ENCODE results near the gene SNORC. TPM values are rescaled to one million over a fixed set of nuclear protein-coding genes. Genes with fewer than 3 reads are reported as not detected.
A peak's percentile ranks its signal among the peaks of the same experiment; 100 is the strongest.

SNORC gene
- total RNA-seq, result 10 to 100 TPM in 3 of 6 experiments, 1 to 10 TPM in 3; 2.0 to 14.5 (median 9.1) TPM
- long read RNA-seq, result 0 reads

DNA sequence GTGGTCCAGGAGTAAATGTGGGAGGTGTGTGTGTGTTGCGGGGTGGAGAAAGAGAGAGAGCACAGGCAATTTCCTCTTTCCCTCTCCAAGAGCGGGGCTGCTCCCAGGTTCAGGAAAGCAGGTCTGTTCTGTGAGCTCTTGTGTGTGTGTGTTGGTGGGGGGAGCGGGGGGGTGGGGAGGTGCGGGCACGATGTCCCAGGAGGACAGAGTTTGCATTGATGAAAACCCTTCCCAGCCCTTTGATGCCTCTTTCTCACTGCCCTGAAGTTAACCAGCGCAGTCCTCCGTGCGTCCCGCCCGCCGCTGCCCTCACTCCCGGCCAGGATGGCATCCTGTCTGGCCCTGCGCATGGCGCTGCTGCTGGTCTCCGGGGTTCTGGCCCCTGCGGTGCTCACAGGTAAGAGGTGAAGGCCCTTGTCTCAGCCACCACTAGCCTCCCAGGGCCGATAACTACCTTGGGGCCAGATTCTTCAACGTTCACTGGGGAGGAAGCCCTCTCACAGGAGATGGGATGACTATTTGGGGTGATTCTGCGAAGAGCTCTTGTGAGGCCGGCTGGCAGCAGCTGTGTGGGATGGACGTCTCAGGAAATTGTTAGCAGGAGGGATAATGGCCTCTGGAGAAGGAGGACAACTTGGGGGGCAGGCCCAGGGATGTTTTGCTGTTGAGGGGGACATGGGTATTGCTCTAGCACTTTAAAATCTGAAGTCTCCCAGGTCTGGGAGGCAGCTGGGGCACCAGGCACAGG is at the start of gene SNORC:
SNORC (plus strand) TSS at position 247 of the 748 bp plus-strand sequence; CDS start at position 325, 78 bp downstream.
- Histone ChIP-seq H3K27ac (no peak within 1 kb of the TSS), H3K27me3 (no peaks in the 10 kb centered on the region), H3K9me3 (no peaks in the 10 kb centered on the region), H3K36me3 (no peaks in the 10 kb centered on the region), H3K4me1 (peaks cover 0 to 22% (median 7%) of the 10 kb centered on the region in 4 donors), H3K4me3 (no peak within 1 kb of the TSS)
- DNase-seq (peak in 1 of 3 donors; percentile 34), ATAC-seq (no peak)
- 100% methylated on average over 1 of the region's 21 CpGs for WGBS (ENCODE audit: insufficient coverage, low coverage, low lambda C conversion rate, missing lambda C conversion rate)
- TF ChIP-seq POLR2A (IDR thresholded peaks at IDR 0.05), result no peak
- TF ChIP-seq CTCF (IDR thresholded peaks at IDR 0.05), result no peak
- intact Hi-C loops (cut with DNase I), result no loop called here

DNA sequence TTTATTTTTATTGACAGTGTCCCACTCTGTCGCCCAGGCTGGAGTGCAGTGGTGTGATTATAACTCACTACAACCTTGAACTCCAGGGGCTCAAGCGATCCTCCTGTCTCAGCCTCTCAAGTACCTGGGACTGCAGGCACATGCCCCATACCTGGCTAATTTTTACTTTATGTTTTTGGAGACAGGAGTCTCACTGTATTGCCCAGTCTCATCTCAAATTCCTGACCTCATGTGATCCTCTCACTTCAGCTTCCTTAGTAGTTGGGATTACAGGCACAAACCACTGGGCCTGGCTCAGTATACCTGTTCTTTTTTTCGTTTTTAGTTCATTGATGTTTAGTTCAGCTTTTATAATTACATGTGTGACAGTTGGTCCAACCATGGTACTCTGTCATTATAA is 40.1 kb upstream of the SNORC start:
- H3K27ac ChIP-seq, result no peak overlapping the region
- ATAC-seq (no peak), DNase-seq (no peak)
- no peaks in the 10 kb centered on the region for H3K4me1 ChIP-seq
- no peak overlapping the region for H3K4me3 ChIP-seq
- intact Hi-C loops (cut with DNase I), result no loop called here
- peaks cover 0 to 60% (median 23%) of the 10 kb centered on the region in 4 donors for H3K36me3 ChIP-seq
- TF ChIP-seq CTCF (IDR thresholded peaks at IDR 0.05), result no peak
- no peaks in the 10 kb centered on the region for H3K27me3 ChIP-seq
- 91% methylated on average over 2 of the region's 3 CpGs for WGBS (ENCODE audit: insufficient coverage, low coverage, low lambda C conversion rate, missing lambda C conversion rate)
- H3K9me3 ChIP-seq, result no peaks in the 10 kb centered on the region

GRCh38 chr2:232831496-232831895 is 38.6 kb upstream of the SNORC start:
- TF ChIP-seq POLR2A (IDR thresholded peaks at IDR 0.05), result no peak
- TF ChIP-seq CTCF (IDR thresholded peaks at IDR 0.05), result no peak
- Histone ChIP-seq H3K4me3 (no peak overlapping the region), H3K9me3 (no peaks in the 10 kb centered on the region), H3K4me1 (no peaks in the 10 kb centered on the region), H3K27ac (no peak overlapping the region), H3K27me3 (no peaks in the 10 kb centered on the region), H3K36me3 (peaks cover 0 to 54% (median 24%) of the 10 kb centered on the region in 4 donors)
- ATAC-seq (no peak), DNase-seq (no peak)
- 91% methylated on average over 2 of the region's 3 CpGs for WGBS (ENCODE audit: insufficient coverage, low coverage, low lambda C conversion rate, missing lambda C conversion rate)
- intact Hi-C loops (cut with DNase I), result no loop called here

- ATAC-seq, result no peak
- no peak overlapping the region for H3K27ac ChIP-seq
- H3K36me3 ChIP-seq, result peaks cover 0 to 54% (median 24%) of the 10 kb centered on the region in 4 donors
- 83% methylated on average over 1 of the region's 1 CpG for WGBS (ENCODE audit: insufficient coverage, low coverage, low lambda C conversion rate, missing lambda C conversion rate)
- intact Hi-C loops (cut with DNase I), result no loop called here
- DNase-seq, result no peak
- H3K4me1 ChIP-seq, result peaks cover 0 to 7% (median 0%) of the 10 kb centered on the region in 4 donors
- H3K4me3 ChIP-seq, result no peak overlapping the region
- H3K27me3 ChIP-seq, result no peaks in the 10 kb centered on the region
- TF ChIP-seq POLR2A (IDR thresholded peaks at IDR 0.05) (no peak), CTCF (IDR thresholded peaks at IDR 0.05) (no peak)
- H3K9me3 ChIP-seq, result no peaks in the 10 kb centered on the region
Measured at GRCh38 chr2:232833830-232834229, 36.2 kb upstream of the SNORC start.

Data from right lobe of liver (tissue), 6 donors.